Measurements from ENCODE around the gene FERMT2. TPM values are rescaled to one million over a fixed set of nuclear protein-coding genes. Genes with fewer than 3 reads are reported as not detected.

The FERMT2 gene
- total and polyA plus RNA-seq, 9 of the 15 experiments (the other 6 are each of a cell fraction or from before 2014, with no cell fraction given), result 0.10 to 1.3 (median 0.40) TPM

GRCh38 chr14:52937869-52938268 is 13.0 kb downstream of the FERMT2 start:
- H3K27ac ChIP-seq (ENCODE audit: extremely low read depth, low read depth, low read length), result no peak overlapping the region
- no peak overlapping the region for H3K4me2 ChIP-seq (ENCODE audit: insufficient read depth, low read length)
- no peaks in the 10 kb centered on the region for H3K9me1 ChIP-seq (ENCODE audit: control insufficient read depth, insufficient read depth, low read length)
- BruUV-seq (replicated peaks), result no TSS peak
- no peaks in the 10 kb centered on the region for H4K20me1 ChIP-seq (replicated peaks; ENCODE audit: control insufficient read depth, insufficient read depth, low read length)
- H3K36me3 ChIP-seq (ENCODE audit: control insufficient read depth, insufficient read depth, low read length), result no peaks in the 10 kb centered on the region
- no peaks in the 10 kb centered on the region for H3K79me2 ChIP-seq (ENCODE audit: control insufficient read depth, insufficient read depth, low read length)
- no peak overlapping the region for H3K4me3 ChIP-seq
- no peak for ATAC-seq
- POLR2A ChIA-PET, result no interaction called here
- H3K9ac ChIP-seq (ENCODE audit: insufficient read depth in 1 of 2, low read depth in 2 of 2, low read length in 2 of 2), result no peak overlapping the region
- H3K27me3 ChIP-seq (ENCODE audit: control insufficient read depth in 2 of 2, insufficient read depth in 2 of 2, low read length in 2 of 2), result no peaks in the 10 kb centered on the region
- H3K4me1 ChIP-seq (replicated peaks in 1 of 2; ENCODE audit: control insufficient read depth in 2 of 2, insufficient read depth in 2 of 2, low read length in 2 of 2), result no peaks in the 10 kb centered on the region
- no peak overlapping the region for H2AFZ ChIP-seq (ENCODE audit: low read depth, low read length)
- TF ChIP-seq NR2F6 (CRISPR knock-in tag; IDR thresholded peaks at IDR 0.05) (no peak), L3MBTL2 (IDR thresholded peaks at IDR 0.05) (no peak), ADNP (tag; IDR thresholded peaks at IDR 0.05) (no peak)
- WGBS (ENCODE audit: insufficient coverage, low coverage, missing lambda C conversion rate), result 0% methylated on average over 3 of the region's 3 CpGs
- DNase-seq (ENCODE audit: extremely low read depth in 1 of 4, low spot score in 3 of 4), result no peak
- CTCF ChIA-PET (ENCODE audit: low intra/inter-chr PET ratio), result no interaction called here
- H3K9me3 ChIP-seq (replicated peaks; ENCODE audit: control insufficient read depth, insufficient read depth, low read depth, low read length), result no peaks in the 10 kb centered on the region
- intact Hi-C loops (cut with micrococcal nuclease) (no loop called here), in situ Hi-C loops (cut with MboI) (no loop called here)
- no peak for FAIRE-seq

GRCh38 chr14:52937306-52937705 is 13.5 kb downstream of the FERMT2 start:
- in situ Hi-C loops (cut with MboI), result no loop called here
- 0% methylated on average over 4 of the region's 4 CpGs for whole genome bisulfite sequencing (ENCODE audit: insufficient coverage, low coverage, missing lambda C conversion rate)
- Histone ChIP-seq H3K4me1 (replicated peaks in 1 of 2; ENCODE audit: control insufficient read depth in 2 of 2, insufficient read depth in 2 of 2, low read length in 2 of 2) (no peaks in the 10 kb centered on the region), H3K79me2 (ENCODE audit: control insufficient read depth, insufficient read depth, low read length) (no peaks in the 10 kb centered on the region), H4K20me1 (replicated peaks; ENCODE audit: control insufficient read depth, insufficient read depth, low read length) (no peaks in the 10 kb centered on the region), H3K9me3 (replicated peaks; ENCODE audit: control insufficient read depth, insufficient read depth, low read depth, low read length) (no peaks in the 10 kb centered on the region), H3K36me3 (ENCODE audit: control insufficient read depth, insufficient read depth, low read length) (no peaks in the 10 kb centered on the region), H3K27ac (ENCODE audit: extremely low read depth, low read depth, low read length) (no peak overlapping the region), H3K27me3 (ENCODE audit: control insufficient read depth in 2 of 2, insufficient read depth in 2 of 2, low read length in 2 of 2) (no peaks in the 10 kb centered on the region), H3K4me2 (ENCODE audit: insufficient read depth, low read length) (no peak overlapping the region), H3K4me3 (no peak overlapping the region), H3K9me1 (ENCODE audit: control insufficient read depth, insufficient read depth, low read length) (no peaks in the 10 kb centered on the region), H2AFZ (ENCODE audit: low read depth, low read length) (no peak overlapping the region), H3K9ac (ENCODE audit: insufficient read depth in 1 of 2, low read depth in 2 of 2, low read length in 2 of 2) (no peak overlapping the region)
- CTCF ChIA-PET (ENCODE audit: low intra/inter-chr PET ratio), result no interaction called here
- POLR2A ChIA-PET, result no interaction called here
- no TSS peak for BruUV-seq (replicated peaks)
- intact Hi-C loops (cut with micrococcal nuclease), result no loop called here
- DNase-seq (ENCODE audit: extremely low read depth in 1 of 4, low spot score in 3 of 4) (no peak), ATAC-seq (no peak), FAIRE-seq (no peak)
- TF ChIP-seq NFYB (IDR thresholded peaks at IDR 0.05; ENCODE audit: extremely low read depth, insufficient read length), result no peak
- TF ChIP-seq ZNF584 (CRISPR knock-in tag; IDR thresholded peaks at IDR 0.05; ENCODE audit: low read depth), result no peak
- TF ChIP-seq MXD1 (CRISPR knock-in tag; IDR thresholded peaks at IDR 0.05; ENCODE audit: borderline replicate concordance, poor library complexity, severe bottlenecking), result no peak
- TF ChIP-seq, protein P1, sequence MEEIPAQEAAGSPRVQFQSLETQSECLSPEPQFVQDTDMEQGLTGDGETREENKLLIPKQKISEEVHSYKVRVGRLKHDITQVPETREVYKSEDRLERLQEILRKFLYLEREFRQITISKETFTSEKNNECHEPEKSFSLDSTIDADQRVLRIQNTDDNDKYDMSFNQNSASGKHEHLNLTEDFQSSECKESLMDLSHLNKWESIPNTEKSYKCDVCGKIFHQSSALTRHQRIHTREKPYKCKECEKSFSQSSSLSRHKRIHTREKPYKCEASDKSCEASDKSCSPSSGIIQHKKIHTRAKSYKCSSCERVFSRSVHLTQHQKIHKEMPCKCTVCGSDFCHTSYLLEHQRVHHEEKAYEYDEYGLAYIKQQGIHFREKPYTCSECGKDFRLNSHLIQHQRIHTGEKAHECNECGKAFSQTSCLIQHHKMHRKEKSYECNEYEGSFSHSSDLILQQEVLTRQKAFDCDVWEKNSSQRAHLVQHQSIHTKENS (CRISPR knock-in tag; IDR thresholded peaks at IDR 0.05), result no peak
- no peak for TF ChIP-seq ELK1 (CRISPR knock-in tag; IDR thresholded peaks at IDR 0.05)
- TF ChIP-seq ETS2 (tag; IDR thresholded peaks at IDR 0.05; ENCODE audit: borderline replicate concordance, poor library complexity, severe bottlenecking), result no peak
- no peak for TF ChIP-seq KLF10 (CRISPR knock-in tag; IDR thresholded peaks at IDR 0.05)
- TF ChIP-seq ZNF668 (CRISPR knock-in tag; IDR thresholded peaks at IDR 0.05), result no peak
- TF ChIP-seq NFIX (CRISPR knock-in tag; IDR thresholded peaks at IDR 0.05; ENCODE audit: low read depth), result no peak
- TF ChIP-seq ZNF551 (CRISPR knock-in tag; IDR thresholded peaks at IDR 0.05), result no peak
- no peak for TF ChIP-seq NONO (IDR thresholded peaks at IDR 0.05; ENCODE audit: low read depth in 2 of 2, low read length in 1 of 2)
- TF ChIP-seq POU5F1 (IDR thresholded peaks at IDR 0.05; ENCODE audit: borderline replicate concordance, low read depth, low read length, partially characterized antibody), result no peak

All from K562 (cell line).